ENCODE measurements around the gene CHID1.

The CHID1 gene

DNA sequence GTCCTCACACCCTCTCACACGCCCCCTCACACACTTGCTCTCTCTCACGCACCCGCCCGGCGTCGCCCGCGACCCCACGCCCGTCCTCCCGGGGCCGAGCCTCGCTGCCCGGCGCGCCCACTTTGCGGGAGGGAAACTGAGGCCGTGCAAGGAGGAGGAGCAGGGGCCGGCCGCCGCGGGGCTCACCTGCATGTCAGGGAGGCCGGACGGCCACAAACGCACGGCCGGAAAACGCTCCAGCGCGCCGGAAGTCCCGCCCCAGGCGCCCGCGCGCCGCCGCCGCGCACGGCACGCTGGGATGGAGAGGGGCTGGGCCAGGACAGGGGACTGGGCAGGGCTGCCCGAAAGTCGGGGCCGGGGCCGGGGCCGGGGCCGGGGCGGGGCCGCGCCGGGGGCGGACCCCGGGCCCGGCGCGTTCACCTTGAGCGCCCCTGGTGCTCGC is at the start of gene CHID1:
TSS of gene CHID1 (minus strand) at position 222 of the 442 bp plus-strand sequence. CDS start 5,994 bp downstream, outside the sequence.
- DNase-seq = peak; percentile 86

DNA sequence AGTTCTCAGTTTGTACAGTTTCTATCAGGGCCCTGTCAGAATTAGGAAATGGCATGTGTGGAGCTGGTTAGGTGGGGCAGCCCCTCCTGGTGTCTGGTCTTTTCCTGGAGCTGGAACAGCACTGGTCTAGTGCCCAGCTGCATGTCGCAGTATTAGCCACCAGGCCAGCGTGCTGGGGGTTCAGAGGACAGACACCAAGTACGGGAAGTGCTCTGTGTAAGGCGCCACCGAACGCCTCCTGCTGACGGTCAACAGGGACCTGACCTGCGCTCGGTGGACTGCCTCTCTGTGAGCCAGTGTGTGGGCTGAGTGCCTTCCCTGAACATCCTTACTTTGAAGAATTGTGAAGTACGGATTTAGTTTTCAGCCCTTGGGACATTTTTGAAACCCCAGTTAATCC is 49.0 kb upstream of the CHID1 start:
- no peak for DNase-seq

DNA sequence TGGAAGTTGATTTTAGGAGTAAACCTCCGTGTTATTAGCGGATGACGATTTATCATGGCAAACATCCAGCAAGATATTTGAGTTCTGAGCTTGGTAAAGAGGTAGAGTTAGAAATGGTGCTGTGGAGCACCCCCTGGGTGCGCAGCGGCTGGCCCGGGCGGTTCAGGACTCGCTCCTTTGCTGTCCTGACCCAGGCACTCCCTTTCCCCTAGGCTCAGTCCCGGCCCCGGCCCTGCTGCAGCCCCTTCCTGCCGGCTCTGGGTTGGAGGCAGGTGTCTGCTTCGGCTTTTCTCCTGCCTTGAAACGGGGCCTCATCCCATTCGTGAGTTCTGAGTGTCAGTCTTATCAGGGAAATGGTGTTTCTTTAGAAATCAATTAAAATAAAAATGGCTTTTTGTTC is 48.4 kb upstream of the CHID1 start:
- DNase-seq = no peak

DNA sequence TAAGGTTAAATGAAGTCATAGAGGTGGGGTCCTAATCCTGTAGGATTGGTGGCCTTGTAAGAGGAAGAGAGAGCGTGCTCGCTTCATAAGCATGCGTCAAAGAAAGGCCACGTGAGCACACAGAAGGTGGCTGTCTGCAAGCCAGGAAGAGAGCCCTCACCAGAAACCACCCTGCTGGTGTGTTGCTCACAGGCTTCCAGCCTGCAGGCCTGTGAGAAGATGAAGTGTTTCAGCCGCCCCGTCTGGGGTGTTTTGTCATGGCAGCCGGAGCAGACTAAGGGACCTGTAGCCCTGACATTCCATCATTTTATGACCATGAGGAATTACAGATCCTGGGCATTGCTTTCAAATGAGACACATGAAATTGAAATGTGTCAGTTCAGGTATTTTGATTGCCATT is 47.5 kb upstream of the CHID1 start:
- DNase-seq = no peak

DNA sequence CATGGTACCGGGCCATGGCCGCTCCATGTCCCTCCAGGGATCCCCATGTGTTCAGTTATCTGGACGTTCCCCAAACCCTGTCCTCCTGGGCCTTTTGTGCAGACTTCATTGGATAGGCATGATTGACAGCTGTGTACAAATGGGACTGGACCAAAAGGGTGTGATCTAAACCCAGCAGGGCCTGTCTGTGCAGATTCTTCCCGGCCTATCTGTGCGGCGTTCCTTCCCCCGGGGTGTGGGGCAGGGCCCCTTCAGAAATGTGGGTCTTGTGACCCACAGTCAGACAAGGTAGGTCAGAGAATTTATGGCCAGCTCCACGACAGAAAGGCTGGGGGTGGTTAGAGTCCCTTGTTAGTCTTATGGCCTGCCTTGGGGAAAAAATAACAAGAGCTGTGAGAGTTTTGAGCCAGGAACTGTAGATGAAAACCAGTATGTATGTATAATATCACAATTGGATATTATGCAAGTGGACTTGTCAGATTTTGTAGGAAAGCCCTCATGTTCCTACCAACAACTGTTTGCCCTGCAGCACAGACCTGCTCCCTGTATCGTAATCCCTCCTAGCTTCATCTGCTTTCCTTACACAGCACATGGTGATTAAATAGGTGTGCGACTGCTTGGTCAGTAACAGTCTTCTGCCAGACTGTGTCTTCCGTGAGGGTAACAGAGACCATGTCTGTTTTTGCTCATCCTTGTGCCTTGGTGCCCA is 46.8 kb upstream of the CHID1 start:
- no peak for DNase-seq

DNA sequence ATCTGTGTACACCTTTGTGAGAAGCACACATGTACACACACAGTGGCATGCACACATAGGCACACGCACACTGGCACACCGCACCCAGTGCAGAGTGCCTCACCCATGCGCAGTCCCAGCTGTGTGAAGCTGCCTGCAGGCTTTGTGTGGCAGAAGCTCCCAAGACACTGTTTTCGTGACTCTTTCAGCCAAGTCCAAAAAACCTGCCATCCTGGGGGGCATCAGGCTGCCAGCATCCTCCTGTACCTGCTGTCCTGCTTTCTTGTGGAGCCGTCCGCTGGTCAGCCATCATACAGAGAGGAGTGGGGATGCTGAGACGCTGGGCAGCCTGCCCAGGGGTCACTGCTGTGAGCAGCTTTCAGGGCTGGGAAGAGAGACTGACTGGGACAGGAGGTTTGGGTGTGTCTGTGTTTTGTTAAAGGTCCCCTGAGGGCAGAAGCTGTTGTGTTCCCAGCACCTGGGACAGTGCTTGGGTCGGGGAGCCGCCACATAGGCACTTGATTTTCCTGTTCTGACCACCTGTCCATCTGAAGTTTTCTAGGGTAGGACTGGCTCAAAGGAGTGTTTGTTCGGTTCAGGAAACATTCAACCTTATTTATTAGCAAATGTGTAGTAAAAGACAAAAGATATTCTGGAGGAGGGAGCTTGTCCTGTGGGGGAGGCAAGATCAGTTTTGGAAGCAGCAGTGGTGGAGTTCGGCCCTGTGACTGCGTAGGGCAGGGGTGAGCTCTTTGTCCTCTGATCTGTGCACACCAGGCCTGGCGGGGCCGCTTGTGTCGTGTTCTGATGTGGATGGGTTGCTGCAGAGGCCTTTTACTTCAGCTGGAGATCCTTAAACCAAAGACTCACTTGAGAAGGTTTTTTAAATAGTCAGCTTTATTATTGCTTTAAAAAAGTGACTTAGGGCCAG is 44.8 kb upstream of the CHID1 start:
- DNase-seq = no peak

DNA sequence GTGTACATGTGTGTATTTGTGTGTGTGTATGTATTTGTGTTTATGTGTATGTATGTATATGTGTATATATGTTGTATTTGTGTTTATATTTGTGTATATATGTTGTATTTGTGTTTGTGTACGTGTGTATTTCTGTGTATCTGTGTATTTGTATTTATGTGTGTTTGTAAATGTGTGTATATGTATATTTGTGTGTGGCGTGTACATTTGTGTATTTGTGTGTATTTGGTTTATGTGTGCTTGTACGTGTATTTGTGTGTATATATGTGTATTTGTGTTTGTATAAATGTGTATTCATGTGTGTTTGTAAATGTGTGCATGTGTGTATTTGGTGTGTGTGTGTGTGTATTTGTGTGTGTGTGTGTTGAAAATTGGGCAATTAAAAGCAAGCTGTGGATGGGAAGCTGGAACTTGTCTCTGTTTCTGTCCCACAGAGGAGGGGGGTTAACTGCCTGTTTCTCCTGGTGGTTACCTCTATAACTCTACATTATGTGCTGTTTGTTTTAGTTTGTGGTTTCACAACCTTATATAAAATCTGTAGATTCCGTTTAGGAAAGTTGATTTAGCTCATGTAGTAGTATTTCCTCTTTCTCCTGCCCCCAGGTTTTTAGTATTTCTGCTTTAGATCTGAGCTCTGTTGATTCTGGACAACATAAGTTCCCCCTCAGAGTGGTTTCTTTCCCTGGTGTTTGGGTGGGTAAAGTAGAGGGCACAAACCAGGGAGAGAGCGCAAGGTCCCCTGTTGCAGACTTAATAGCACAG is 44.0 kb upstream of the CHID1 start:
- DNase-seq = no peak

DNA sequence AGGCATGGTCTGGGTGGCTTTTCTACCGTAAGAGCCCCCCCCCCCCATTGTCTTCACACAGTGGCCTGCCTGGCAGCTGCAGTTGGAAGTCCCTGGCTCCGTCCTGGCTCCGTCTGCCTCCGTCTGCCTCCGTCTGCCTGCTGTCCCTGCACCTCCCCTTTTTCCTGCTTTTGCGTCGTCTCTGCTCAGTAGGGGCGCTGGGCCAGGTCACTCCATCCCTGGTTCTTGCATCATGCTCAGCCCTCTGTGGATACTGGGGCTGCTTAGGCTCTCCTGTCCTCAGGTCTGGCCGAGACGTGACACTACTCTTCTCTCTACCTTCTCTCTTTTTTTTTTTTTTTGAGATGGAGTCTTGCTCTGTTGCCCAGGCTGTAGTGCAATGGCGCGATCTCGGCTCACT is 42.9 kb upstream of the CHID1 start:
- no peak for DNase-seq

DNA sequence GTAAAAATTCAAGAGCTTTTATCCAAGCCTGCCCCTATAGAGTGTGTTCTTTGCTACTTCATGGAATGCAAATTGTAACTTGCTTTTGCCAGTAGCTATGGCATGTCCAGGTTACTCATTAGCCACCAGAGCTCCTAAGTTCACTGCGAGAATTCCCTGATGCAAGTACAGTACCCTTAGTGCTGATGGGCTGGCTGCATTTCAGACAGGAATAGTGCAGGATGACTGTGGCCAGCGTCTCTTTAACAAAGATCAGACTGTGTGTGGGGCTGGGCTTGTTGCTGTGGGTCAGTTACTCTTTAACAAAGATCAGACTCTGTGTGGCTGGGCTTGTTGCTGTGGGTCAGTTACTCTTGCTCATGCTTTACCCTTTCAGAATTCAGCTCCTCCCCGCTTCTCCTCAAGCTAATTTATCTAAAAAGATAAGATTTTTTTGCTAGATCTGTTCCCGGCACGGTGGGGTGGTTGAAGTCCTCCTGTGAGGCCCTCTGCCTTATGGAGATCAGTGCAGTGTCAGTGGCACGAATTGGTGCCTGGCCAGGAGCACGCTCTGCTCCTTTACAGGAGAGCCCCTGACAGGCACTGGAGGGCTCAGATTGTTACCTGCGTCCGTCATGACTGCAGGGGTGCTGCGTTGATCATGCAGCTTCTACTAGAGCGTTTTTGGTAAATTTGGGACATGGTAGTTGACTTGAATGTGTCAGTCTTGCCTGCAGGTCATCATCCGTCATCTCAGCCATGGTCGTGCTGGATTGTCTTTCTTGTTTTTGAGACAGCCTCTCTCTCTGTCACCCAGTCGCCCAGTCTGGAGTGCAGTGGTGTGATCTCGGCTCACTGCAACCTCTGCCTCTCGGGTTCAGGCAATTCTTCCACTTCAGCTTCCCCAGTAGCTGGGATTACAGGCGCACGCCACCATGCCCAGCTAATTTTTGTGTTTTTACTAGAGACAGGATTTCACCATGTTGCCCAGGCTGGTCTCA is 42.1 kb upstream of the CHID1 start:
- no peak for DNase-seq

DNA sequence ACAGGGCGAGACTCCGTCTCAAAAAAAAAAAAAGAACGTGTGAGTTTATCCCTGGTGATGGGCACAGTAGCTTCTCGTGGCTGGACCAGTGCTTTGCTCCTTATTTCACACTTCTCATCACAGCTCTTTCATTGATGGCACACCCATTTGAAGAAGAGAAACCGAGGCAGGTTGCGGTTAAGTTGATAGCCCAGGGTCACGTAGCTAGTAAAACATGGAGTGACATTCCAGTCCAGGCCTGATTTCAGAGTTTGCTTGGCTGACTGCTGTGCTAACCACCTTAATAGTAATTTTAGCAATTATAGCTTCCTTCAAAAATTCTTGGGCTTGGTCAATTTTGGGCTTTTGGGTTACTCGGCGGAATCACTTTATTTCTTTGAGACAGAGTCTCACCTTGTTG is 40.9 kb upstream of the CHID1 start:
- no peak for DNase-seq

DNA sequence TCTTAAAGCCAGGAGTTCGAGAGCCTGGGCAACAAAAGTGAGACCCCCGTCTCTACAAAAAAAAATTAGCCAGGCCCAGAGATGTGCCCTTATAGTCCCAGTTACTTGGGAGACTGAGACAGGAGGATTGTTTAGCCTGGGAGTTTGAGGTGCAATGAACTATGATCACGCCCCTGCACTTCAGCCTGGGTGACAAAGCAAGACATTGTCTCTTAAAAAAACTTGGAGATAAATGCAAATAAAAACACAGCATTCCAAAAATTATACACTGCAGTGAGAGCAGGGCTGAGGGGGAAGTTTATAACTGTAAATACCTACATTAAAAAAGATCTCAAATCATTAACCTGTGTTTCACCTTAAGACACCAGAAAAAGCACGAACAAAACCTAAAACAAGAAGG is 37.1 kb upstream of the CHID1 start:
- DNase-seq = no peak

DNA sequence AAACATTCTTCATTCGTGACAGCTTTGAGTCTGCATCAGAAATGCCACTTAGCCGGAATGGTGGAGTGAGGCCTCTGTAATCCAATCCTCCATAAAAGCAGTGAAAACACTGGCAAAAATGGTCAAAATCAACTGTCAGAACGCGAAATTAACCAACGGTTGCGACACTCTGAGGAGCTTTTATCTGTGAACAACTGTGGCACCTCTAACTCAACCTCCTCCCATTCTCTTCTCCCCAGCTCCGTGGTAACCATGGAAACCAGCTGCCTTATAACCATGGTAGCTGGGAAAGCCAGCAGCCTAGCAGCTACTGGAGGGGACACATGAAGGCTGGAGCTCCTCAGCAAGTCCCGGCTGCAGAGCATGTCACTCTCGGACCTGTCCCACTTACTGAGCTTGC is 35.4 kb upstream of the CHID1 start:
- no peak for DNase-seq

DNA sequence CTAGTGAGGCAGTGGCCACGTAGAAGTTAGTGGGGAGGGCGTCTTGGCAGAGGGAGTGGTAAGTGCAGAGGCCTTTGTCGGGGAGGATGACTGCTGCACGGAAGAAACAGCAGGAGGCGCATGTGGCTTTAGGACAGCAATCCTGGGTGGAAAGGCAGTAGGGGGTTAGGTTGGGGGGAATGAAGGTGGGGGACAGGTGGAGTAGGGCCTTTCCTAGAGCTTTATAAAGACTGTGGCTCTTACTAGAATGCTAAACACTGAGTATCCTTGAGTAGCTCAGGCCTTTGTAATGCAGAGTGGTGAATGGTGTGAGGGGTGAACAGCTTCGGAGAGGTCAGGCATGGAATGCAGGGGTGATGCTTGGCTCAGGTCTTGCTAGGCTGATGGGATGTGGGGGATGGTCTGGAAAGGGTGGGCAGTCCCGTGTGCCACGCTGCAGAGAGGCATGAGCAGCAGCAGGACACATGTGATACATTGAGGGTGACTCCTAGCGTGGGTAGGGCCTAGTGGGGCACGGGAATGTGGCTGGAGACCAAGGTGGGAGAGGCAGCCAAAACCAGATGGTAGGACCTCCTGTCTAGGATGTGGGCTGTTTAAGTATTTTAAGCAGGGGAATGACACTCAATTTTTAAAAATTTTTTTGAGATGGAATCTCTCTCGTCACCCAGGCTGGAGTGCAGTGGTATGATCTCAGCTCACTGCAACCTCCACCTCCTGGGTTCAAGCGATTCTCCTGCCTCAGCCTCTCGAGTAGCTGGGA is 34.3 kb upstream of the CHID1 start:
- DNase-seq = no peak

DNA sequence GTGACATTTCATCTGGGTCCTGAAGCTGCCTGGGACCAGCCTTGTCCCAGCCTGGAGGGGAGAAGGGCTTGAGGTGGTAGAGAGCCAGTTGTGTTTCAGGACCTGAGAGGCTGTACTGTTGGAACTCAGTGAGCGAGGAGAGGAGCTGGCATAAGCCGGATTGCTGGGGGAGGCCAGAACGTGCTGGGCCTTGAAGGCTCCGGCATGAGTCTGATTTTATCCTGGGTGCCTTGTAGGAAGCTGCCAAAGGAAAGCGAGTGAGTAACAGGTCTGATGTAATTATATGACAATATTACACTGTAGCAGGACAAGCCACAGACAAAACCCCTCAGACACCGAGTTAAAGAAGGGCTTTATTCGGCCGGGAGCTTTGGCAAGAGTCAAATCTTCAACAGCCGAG is 32.2 kb upstream of the CHID1 start:
- DNase-seq = no peak

DNA sequence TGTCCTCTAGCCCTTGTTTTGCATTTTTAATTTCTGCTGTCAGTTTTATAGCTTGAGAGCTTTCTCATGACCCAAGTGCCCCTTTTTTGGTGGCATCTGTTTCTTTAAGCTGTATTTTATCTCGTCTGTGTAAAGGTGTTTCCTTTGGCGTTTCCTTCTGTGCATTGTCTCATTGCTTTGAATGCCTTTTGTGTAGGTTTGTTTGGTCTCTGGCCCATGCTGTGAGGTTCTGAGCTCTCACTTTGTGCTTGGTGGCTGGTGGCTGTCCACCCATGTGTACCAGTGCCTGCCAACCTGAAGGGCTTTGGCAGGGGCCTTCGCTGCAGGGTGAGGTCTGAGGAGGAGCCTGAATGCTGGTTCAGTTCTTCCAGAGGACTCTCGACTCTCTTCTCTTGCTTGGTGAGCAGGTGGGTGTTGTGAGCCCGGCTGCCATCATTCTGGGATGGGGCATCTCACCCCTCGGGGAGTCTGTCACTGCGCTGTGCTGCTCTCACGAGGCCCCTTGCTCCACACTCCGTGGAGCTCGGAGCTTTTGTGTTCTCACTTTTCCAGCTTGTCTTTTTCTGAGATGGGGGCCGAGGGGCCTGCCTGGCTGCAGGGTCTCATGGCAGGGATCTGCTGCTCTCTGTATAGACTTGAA is 30.0 kb upstream of the CHID1 start:
- no peak for DNase-seq

DNA sequence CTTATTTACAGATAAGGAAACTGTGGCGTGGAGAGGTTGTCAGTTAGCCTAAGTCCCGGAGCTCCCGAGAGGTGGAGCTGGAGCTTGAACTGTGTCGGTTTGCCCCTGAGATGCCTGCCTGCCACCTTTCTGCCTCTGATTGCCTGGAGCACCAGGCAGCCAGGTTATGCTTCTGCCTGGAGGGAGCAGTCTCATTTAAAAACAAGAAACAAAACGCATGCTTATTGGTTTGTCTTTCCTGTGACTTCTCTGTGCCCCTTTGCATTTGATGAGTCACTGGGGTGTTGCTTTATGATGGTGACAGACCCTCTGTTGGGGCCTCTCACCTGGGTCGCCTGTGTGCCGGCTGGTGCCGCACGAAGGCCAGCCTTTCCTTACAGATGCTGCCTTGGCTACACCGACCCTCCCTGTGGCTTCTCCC is 27.2 kb upstream of the CHID1 start:
- no peak for DNase-seq

DNA sequence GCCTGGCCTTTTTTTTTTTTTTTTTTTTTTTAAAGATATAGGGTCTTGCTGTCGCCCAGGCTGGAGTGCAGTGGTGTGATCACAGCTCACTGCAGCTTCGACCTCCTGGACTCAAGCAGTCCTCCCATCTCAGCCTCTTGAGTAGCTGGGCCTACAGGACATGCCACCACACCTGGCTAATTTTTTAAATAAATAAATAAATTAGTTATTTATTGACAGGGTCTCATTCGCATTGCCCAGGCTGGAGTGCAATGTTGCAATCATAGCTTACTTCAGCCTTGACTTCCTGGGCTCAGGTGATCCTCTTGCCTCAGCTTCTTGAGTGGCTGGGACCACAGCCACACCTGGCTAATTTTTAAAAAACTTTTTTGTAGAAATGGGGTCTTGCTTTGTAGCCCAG is 25.6 kb upstream of the CHID1 start:
- no peak for DNase-seq

DNA sequence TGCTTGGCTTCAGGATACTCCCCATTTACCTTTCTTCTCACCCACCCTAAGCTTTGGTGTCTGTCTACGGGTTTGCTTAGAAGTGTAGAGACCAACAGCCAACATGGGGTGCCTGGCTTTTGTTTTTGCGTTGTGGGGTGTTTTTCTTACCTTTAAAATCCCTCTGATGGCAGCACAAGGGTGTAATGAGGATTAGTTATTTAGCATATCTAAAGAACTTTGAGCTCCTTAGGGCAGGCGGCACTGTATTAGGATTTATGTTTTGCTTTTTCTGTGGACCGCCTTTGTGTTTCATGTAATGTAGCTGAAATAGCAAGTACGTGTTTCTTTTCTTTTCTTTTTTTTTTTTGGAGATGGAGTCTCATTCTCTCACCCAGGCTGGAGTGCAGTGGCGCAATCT is 23.9 kb upstream of the CHID1 start:
- DNase-seq = no peak

DNA sequence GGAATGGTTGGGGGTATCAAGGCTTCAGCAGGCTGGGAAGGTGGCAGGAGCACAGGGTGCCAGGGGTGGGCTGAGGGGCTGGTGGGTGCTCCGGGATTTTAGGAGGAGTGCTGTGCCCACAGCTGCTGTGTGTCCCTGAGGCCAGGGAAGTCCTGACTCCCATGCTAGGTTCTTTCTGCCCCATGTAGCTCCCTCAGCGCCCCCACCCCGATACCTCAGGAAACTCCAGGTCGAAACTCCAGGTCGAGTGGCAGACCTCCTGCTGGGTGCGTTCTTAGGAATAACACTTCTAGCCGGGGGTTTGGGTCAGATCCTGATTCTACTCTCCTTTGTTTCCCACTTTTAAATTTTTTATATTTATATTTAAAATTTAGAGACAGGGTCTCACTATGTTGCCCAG is 23.3 kb upstream of the CHID1 start:
- no peak for DNase-seq

DNA sequence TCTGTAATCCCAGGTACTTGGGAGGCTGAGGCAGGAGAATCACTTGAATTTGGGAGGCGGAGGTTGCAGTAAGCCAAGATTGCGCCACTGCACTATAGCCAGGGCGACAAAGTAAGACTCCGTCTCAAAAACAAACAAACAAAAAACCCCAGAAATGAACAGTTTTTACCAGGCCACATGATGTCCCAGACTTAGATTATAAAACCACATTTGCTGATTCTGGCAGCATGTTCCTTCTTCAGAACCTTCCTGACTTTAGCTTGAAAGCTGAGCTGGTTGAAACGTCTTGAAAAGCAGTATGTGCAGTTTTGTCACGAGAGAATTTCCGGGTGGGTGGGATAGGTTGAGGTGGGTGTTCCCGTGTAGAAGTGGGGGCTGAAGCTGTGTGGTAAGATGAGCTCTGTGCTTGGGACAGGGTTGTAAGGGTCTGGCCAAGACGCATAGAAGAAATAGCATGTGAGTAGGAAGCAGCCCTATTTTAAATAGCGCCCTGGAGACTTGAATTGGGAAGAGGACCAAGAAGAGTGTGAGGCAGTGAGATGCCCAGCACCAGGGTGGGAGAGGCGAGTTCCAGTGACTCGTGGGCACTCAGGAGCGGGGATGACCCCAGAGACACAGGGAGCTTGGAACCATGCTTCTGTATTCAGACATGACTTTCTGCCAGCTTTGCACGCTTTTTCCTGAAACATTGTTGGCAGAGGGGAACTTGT is 22.7 kb upstream of the CHID1 start:
- DNase-seq = no peak
